CD4-positive, CD25-positive, alpha-beta regulatory T cell (primary cell): Measurements from ENCODE around the gene MCCC2. TPM values are rescaled to one million over a fixed set of nuclear protein-coding genes. Genes with fewer than 3 reads are reported as not detected.
"Not testable (repeated sequence)": the region's sequence is repeated elsewhere in the genome, so short reads cannot be mapped to it uniquely, and the experiment has no call there.

ENCODE experiments used
- ATAC-seq, 2 donors: fragments of 150-1000 bp; cut with Tn5 transposase; one replicate each; pipeline ENCODE4 v1.10.0; 2021; ENCODE audit warnings: low read depth in 2 of 2, moderate number of reproducible peaks in 2 of 2, moderate library complexity in 1 of 2
- DNase-seq, 3 donors: peaks; one replicate each; pipeline versions ENCODE4 v3.0.0 to v3.0.0-alpha.2; 2012 to 2022; ENCODE audit warnings: mixed read lengths in 1 of 3
- H3K27ac ChIP-seq: one replicate; pipeline ENCODE4 v1.7.0; 2013; ENCODE audit warnings: mild to moderate bottlenecking, low read length; ENCODE audit not compliant: insufficient read depth, poor library complexity, severe bottlenecking
- H3K27me3 ChIP-seq: one replicate; pipeline ENCODE4 v1.7.0; 2013; ENCODE audit warnings: low read length; ENCODE audit not compliant: control insufficient read depth, insufficient read depth
- H3K36me3 ChIP-seq: one replicate; pipeline ENCODE4 v1.7.0; 2013; ENCODE audit warnings: mild to moderate bottlenecking, low read length, moderate library complexity; ENCODE audit not compliant: control insufficient read depth, insufficient read depth
- H3K4me1 ChIP-seq: 2 replicates; pipeline ENCODE4 v1.7.0; 2013; ENCODE audit warnings: mild to moderate bottlenecking, low read length; ENCODE audit not compliant: insufficient read depth, control insufficient read depth, poor library complexity, severe bottlenecking
- H3K4me3 ChIP-seq: one replicate; pipeline ENCODE4 v1.7.0; 2013; ENCODE audit warnings: low read depth, mild to moderate bottlenecking, low read length, moderate library complexity
- H3K9me3 ChIP-seq, 2 experiments: 1 replicate in 1 of 2; 2 replicates in 1 of 2; pipeline ENCODE4 v1.7.0; 2013; ENCODE audit warnings: low read length in 2 of 2, mild to moderate bottlenecking in 1 of 2, moderate library complexity in 1 of 2; ENCODE audit not compliant: control insufficient read depth in 2 of 2
- H3K27ac Mint-ChIP-seq, 3 donors: one replicate each; pipeline ENCODE4 v1.8.0; 2020 to 2022; ENCODE audit warnings: mild to moderate bottlenecking in 3 of 3, mixed read lengths in 3 of 3, moderate library complexity in 2 of 3
- H3K27me3 Mint-ChIP-seq: one replicate; pipeline ENCODE4 v1.8.0; 2022; ENCODE audit warnings: mild to moderate bottlenecking, mixed read lengths
- H3K36me3 Mint-ChIP-seq: one replicate; pipeline ENCODE4 v1.8.0; 2020; ENCODE audit warnings: mixed read lengths
- H3K4me1 Mint-ChIP-seq, 4 donors: one replicate each; pipeline ENCODE4 v1.8.0; 2020 to 2022; ENCODE audit warnings: mixed read lengths in 4 of 4, mild to moderate bottlenecking in 1 of 4
- H3K4me3 Mint-ChIP-seq, 4 donors: one replicate each; pipeline ENCODE4 v1.8.0; 2020 to 2022; ENCODE audit warnings: mild to moderate bottlenecking in 4 of 4, mixed read lengths in 4 of 4, moderate library complexity in 3 of 4
- H3K9me3 Mint-ChIP-seq, 7 donors: one replicate each; pipeline ENCODE4 v1.8.0; 2020 to 2022; ENCODE audit warnings: mixed read lengths in 7 of 7, mild to moderate bottlenecking in 3 of 7, moderate library complexity in 2 of 7
- polyA plus RNA-seq, 4 donors: library from polyadenylated mRNA; unstranded; fragments of 300-500 nt; fragmentation: Illumina TruSeq; gene quantifications; one replicate each; pipeline ENCODE4 v1.2.3, GENCODE V29; 2021
- total RNA-seq: library from RNA; stranded (reverse); gene quantifications from one replicate; pipeline ENCODE4 v1.2.3, GENCODE V29; 2022

Gene MCCC2
- total and polyA plus RNA-seq, 5 donors from 2014 or later: 26.7 to 45.8 (median 30.9) TPM

GRCh38 chr5:71663191-71663969 is 76.2 kb downstream of the MCCC2 start:
- Mint-ChIP-seq H3K9me3 (no peaks in the 10 kb centered on the region), H3K27me3 (peaks cover 6% of the 10 kb centered on the region), H3K36me3 (peaks cover 1% of the 10 kb centered on the region), H3K27ac (no peak overlapping the region), H3K4me1 (no peaks in the 10 kb centered on the region), H3K4me3 (no peak overlapping the region)
- H3K27ac ChIP-seq: no peak overlapping the region
- ATAC-seq (no peak), DNase-seq (no peak)
- no peak overlapping the region for H3K4me3 ChIP-seq
- no peaks in the 10 kb centered on the region for H3K4me1 ChIP-seq
- H3K36me3 ChIP-seq: peaks cover under 1% of the 10 kb centered on the region
- H3K9me3 ChIP-seq: no peaks in the 10 kb centered on the region
- no peaks in the 10 kb centered on the region for H3K27me3 ChIP-seq

GRCh38 chr5:71664615-71665014 is 77.5 kb downstream of the MCCC2 start:
- H3K4me1 Mint-ChIP-seq, H3K9me3 Mint-ChIP-seq, ATAC-seq, H3K27me3 Mint-ChIP-seq, H3K36me3 ChIP-seq, H3K4me1 ChIP-seq, H3K4me3 Mint-ChIP-seq, H3K27ac ChIP-seq, H3K27ac Mint-ChIP-seq, H3K27me3 ChIP-seq, H3K9me3 ChIP-seq, H3K4me3 ChIP-seq, H3K36me3 Mint-ChIP-seq, DNase-seq: not testable (repeated sequence)

- Mint-ChIP-seq H3K9me3 (no peaks in the 10 kb centered on the region), H3K27me3 (peaks cover 13% of the 10 kb centered on the region), H3K4me3 (no peak overlapping the region), H3K4me1 (no peaks in the 10 kb centered on the region), H3K27ac (no peak overlapping the region), H3K36me3 (no peaks in the 10 kb centered on the region)
- Histone ChIP-seq H3K27ac (no peak overlapping the region), H3K4me1 (no peaks in the 10 kb centered on the region), H3K27me3 (peaks cover 2% of the 10 kb centered on the region), H3K4me3 (no peak overlapping the region), H3K36me3 (no peaks in the 10 kb centered on the region), H3K9me3 (no peaks in the 10 kb centered on the region)
- ATAC-seq (no peak), DNase-seq (no peak)
These were observed 79.2 kb downstream of the MCCC2 start for GRCh38 chr5:71666321-71666720.

- Histone ChIP-seq H3K4me3 (no peak overlapping the region), H3K36me3 (no peaks in the 10 kb centered on the region), H3K4me1 (no peaks in the 10 kb centered on the region), H3K27me3 (peaks cover 23% of the 10 kb centered on the region), H3K9me3 (no peaks in the 10 kb centered on the region), H3K27ac (no peak overlapping the region)
- no peak overlapping the region for H3K27ac Mint-ChIP-seq
- H3K27me3 Mint-ChIP-seq: peaks cover 43% of the 10 kb centered on the region
- H3K36me3 Mint-ChIP-seq: no peaks in the 10 kb centered on the region
- H3K9me3 Mint-ChIP-seq: peaks cover 0 to 3% (median 1%) of the 10 kb centered on the region in 7 donors
- H3K4me3 Mint-ChIP-seq: no peak overlapping the region
- no peaks in the 10 kb centered on the region for H3K4me1 Mint-ChIP-seq
- ATAC-seq (no peak), DNase-seq (no peak)
These were observed 90.8 kb downstream of the MCCC2 start for GRCh38 chr5:71677977-71678376.

- H3K27me3 ChIP-seq: peaks cover 27% of the 10 kb centered on the region
- no peaks in the 10 kb centered on the region for H3K9me3 ChIP-seq
- Mint-ChIP-seq H3K27ac (peak overlapping the region in 1 of 3 donors; percentile 58), H3K4me3 (no peak overlapping the region), H3K27me3 (peaks cover 43% of the 10 kb centered on the region), H3K36me3 (no peaks in the 10 kb centered on the region), H3K9me3 (peaks cover 0 to 5% (median 3%) of the 10 kb centered on the region in 7 donors), H3K4me1 (no peaks in the 10 kb centered on the region)
- no peaks in the 10 kb centered on the region for H3K4me1 ChIP-seq
- DNase-seq: no peak
- no peaks in the 10 kb centered on the region for H3K36me3 ChIP-seq
- no peak overlapping the region for H3K27ac ChIP-seq
- no peak overlapping the region for H3K4me3 ChIP-seq
- ATAC-seq: no peak
These were observed 92.6 kb downstream of the MCCC2 start for GRCh38 chr5:71679714-71680113.

GRCh38 chr5:71680510-71680909 is 93.4 kb downstream of the MCCC2 start:
- H3K9me3 ChIP-seq: no peaks in the 10 kb centered on the region
- no peak overlapping the region for H3K4me3 ChIP-seq
- no peak for ATAC-seq
- H3K9me3 Mint-ChIP-seq: peaks cover 0 to 12% (median 2%) of the 10 kb centered on the region in 7 donors
- no peaks in the 10 kb centered on the region for H3K36me3 ChIP-seq
- H3K4me3 Mint-ChIP-seq: no peak overlapping the region
- peaks cover 47% of the 10 kb centered on the region for H3K27me3 Mint-ChIP-seq
- H3K27ac Mint-ChIP-seq: no peak overlapping the region
- peaks cover 27% of the 10 kb centered on the region for H3K27me3 ChIP-seq
- no peaks in the 10 kb centered on the region for H3K4me1 Mint-ChIP-seq
- no peak overlapping the region for H3K27ac ChIP-seq
- no peaks in the 10 kb centered on the region for H3K4me1 ChIP-seq
- no peak for DNase-seq
- no peaks in the 10 kb centered on the region for H3K36me3 Mint-ChIP-seq

- peaks cover 48% of the 10 kb centered on the region for H3K27me3 Mint-ChIP-seq
- Histone ChIP-seq H3K9me3 (no peaks in the 10 kb centered on the region), H3K4me3 (no peak overlapping the region), H3K27ac (no peak overlapping the region), H3K27me3 (peaks cover 27% of the 10 kb centered on the region), H3K4me1 (no peaks in the 10 kb centered on the region), H3K36me3 (no peaks in the 10 kb centered on the region)
- no peaks in the 10 kb centered on the region for H3K4me1 Mint-ChIP-seq
- H3K4me3 Mint-ChIP-seq: no peak overlapping the region
- no peak overlapping the region for H3K27ac Mint-ChIP-seq
- DNase-seq (no peak), ATAC-seq (no peak)
- peaks cover 0 to 16% (median 6%) of the 10 kb centered on the region in 7 donors for H3K9me3 Mint-ChIP-seq
- H3K36me3 Mint-ChIP-seq: no peaks in the 10 kb centered on the region
These were observed 94.2 kb downstream of the MCCC2 start for GRCh38 chr5:71681296-71681695.

- H3K9me3 ChIP-seq: no peaks in the 10 kb centered on the region
- Mint-ChIP-seq H3K9me3 (peaks cover 0 to 16% (median 7%) of the 10 kb centered on the region in 7 donors), H3K4me1 (no peaks in the 10 kb centered on the region), H3K27ac (no peak overlapping the region), H3K36me3 (no peaks in the 10 kb centered on the region), H3K4me3 (no peak overlapping the region), H3K27me3 (peaks cover 41% of the 10 kb centered on the region)
- H3K27ac ChIP-seq: no peak overlapping the region
- DNase-seq (no peak), ATAC-seq (no peak)
- H3K36me3 ChIP-seq: no peaks in the 10 kb centered on the region
- no peaks in the 10 kb centered on the region for H3K4me1 ChIP-seq
- H3K27me3 ChIP-seq: peaks cover 18% of the 10 kb centered on the region
- H3K4me3 ChIP-seq: no peak overlapping the region
These were observed 97.2 kb downstream of the MCCC2 start for GRCh38 chr5:71684309-71684708.
